Astrocyte of the cerebellum (primary cell): ENCODE measurements around the gene QSER1.

Experiments
- DNase-seq: peaks from one replicate; pipeline ENCODE4 v3.0.0-alpha.2; 2011; ENCODE audit warnings: low read depth
- H3K4me3 ChIP-seq: 2 replicates; pipeline ENCODE4 v1.5.1; 2011; ENCODE audit warnings: mild to moderate bottlenecking, low read depth, low read length, moderate library complexity
- CTCF ChIP-seq: IDR thresholded peaks from 2 replicates; pipeline ENCODE4 v1.5.1; 2012; ENCODE audit warnings: low read length, low read depth, moderate library complexity, mild to moderate bottlenecking; ENCODE audit errors: missing control alignments
- in situ Hi-C: cut with HindIII; loops from 2 replicates; pipeline ENCODE4 v1.10.0; 2017; ENCODE audit warnings: low sequenced_read_pairs

Gene QSER1

GRCh38 chr11:32939866-32940265, 47.3 kb downstream of the QSER1 start:
- in situ Hi-C loops, result loop anchor here (5.0 kb wide), 1 partner anchor 92 kb away; no protein-coding TSS in a partner anchor
- no peak overlapping the region for H3K4me3 ChIP-seq
- no peak for TF ChIP-seq CTCF
- no peak for DNase-seq

DNA sequence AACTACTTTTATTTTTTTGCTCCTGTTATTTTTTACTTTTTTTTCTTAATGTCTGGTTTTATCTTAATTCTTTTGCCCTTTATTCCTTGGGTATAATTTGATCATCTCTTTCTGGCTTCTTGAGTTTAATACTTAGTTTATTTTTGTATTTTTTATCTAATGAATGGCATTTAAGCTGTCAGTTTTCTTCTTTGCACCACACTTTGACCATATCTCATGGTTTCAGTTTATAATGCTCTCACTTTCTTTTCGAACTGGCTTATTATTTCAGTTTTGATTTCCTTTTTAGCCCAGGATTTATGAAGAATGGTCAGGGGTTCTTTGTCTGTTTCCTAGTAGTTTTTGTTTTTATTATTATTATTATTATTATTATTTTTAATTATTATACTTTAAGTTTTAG, 48.3 kb downstream of the QSER1 start:
- in situ Hi-C loops, result no loop called here
- DNase-seq, result no peak
- H3K4me3 ChIP-seq, result no peak overlapping the region
- TF ChIP-seq CTCF, result no peak

GRCh38 chr11:32947978-32948377, 55.4 kb downstream of the QSER1 start:
- TF ChIP-seq CTCF, result no peak
- no peak for DNase-seq
- in situ Hi-C loops, result no loop called here
- H3K4me3 ChIP-seq, result no peak overlapping the region

DNA sequence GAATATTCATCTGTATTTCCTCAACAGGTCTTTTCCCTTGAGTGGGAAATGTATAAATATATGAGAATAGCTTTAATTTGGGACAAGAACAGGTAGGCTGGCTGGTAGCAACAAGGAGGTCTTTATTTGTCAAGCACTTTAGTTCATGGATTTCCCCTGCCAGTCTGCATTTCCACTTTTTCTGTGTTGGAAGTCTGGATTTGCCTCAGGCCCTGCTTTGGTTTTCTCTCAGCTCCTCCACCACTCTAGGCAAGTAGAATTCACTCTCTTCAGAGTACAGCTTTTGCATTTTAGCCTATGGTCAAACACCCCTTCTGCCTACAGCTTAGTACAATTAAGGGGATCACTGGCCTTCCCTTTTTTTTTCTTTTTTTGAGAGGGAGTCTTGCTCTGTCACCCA, 57.1 kb downstream of the QSER1 start:
- no peak for DNase-seq
- no peak overlapping the region for H3K4me3 ChIP-seq
- TF ChIP-seq CTCF, result no peak
- in situ Hi-C loops, result no loop called here

GRCh38 chr11:32952421-32952820, 59.8 kb downstream of the QSER1 start:
- H3K4me3 ChIP-seq, result no peak overlapping the region

DNA sequence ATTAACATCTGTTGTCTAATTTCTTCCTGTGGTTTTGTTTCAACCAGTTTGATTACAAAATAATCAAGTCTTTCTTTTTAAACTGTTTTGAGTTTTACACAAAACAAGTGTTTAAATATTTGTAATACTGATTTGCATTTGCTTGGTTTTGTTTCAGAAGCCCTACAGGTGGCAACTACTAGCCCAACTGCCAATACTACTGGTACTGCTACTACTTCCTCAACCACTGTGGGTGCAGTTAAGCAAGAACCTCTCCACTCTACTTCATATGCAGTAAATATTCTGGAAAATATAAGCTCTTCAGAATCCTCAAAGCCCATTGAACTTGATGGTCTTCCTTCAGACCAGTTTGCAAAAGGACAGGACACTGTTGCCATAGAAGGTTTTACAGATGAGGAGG, 61.1 kb downstream of the QSER1 start:
- no peak for TF ChIP-seq CTCF
- no peak overlapping the region for H3K4me3 ChIP-seq
- DNase-seq, result no peak
- in situ Hi-C loops, result no loop called here

More at GRCh38 chr11:32952421-32952820, 59.8 kb downstream of the QSER1 start:
- DNase-seq, result no peak
- TF ChIP-seq CTCF, result no peak
- in situ Hi-C loops, result no loop called here

DNA sequence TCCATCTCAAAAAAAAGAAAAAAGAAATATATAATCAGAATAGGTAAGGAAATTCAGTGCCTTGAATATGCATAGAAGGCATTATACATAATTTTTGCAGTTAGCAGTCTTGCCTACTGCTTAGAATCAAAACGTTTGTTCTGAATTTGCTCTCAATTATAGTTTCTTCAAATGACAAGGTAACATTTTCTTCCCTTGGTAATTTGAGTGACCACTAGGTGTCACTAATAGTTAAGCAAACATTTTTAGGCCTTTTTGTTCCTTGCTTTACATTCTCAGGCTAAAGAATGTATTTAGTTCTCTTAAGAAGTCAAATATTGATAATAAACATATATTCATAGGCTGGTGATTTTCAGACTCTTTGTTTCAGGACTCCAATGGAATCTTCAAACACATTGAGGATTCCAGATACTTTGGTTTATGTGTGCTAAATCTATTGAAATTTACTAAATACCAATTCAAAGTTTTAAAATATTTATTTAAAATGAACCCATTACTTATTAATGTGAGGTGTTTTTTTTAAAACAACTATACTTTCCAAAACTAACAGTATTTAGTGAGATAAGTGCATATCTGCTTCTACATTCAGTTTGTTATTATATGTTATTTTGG, 68.0 kb downstream of the QSER1 start:
- in situ Hi-C loops, result no loop called here
- no peak for TF ChIP-seq CTCF
- H3K4me3 ChIP-seq, result no peak overlapping the region
- DNase-seq, result peak; percentile 50
